GM12878 (cell line): Measurements from ENCODE around the gene RPS6KA5.

Experiments
- BCLAF1 ChIP-seq: fragments of 450-650 bp; IDR thresholded peaks from 2 replicates; pipeline ENCODE4 v1.6.1; 2017; ENCODE audit warnings: antibody characterized with exemption, mild to moderate bottlenecking, moderate library complexity
- CHD1 ChIP-seq: IDR thresholded peaks from 2 replicates; pipeline ENCODE4 v1.6.1; 2012; ENCODE audit warnings: low read depth, low read length, improper control_type of control experiment
- CTCF ChIP-seq, 3 experiments: IDR thresholded peaks in 2 of 3; conservative IDR thresholded peaks in 1 of 3; 2 replicates each; pipeline ENCODE4 v1.5.1; 2011; ENCODE audit warnings: low read depth in 3 of 3, low read length in 3 of 3, mild to moderate bottlenecking in 3 of 3, control low read depth in 2 of 3, moderate library complexity in 2 of 3, inconsistent platforms in 1 of 3, mixed read lengths in 1 of 3; ENCODE audit not compliant: control insufficient read depth in 2 of 3, insufficient read depth in 1 of 3; ENCODE audit errors: extremely low read depth in 1 of 3
- ELK1 ChIP-seq: IDR thresholded peaks from 2 replicates; pipeline ENCODE4 v1.6.1; 2012; ENCODE audit warnings: low read depth, low read length, improper control_type of control experiment
- EZH2 ChIP-seq: IDR thresholded peaks from 2 replicates; pipeline ENCODE4 v1.6.1; 2012; ENCODE audit warnings: low read depth, mild to moderate bottlenecking, control low read depth, inconsistent platforms, low read length, borderline replicate concordance; ENCODE audit not compliant: control insufficient read depth
- JUND ChIP-seq: IDR thresholded peaks from 2 replicates; pipeline ENCODE4 v1.6.1; 2012; ENCODE audit warnings: low read depth, mild to moderate bottlenecking, low read length, improper control_type of control experiment, moderate library complexity
- NRF1 ChIP-seq: conservative IDR thresholded peaks from 2 replicates; pipeline ENCODE4 v1.6.1; 2011; ENCODE audit warnings: mild to moderate bottlenecking, low read depth, low read length, improper control_type of control experiment
- PAX5 ChIP-seq: IDR thresholded peaks from 2 replicates; pipeline ENCODE4 v1.6.1; 2011; ENCODE audit warnings: low read depth, low read length, borderline replicate concordance
- SPI1 ChIP-seq: IDR thresholded peaks from 2 replicates; pipeline ENCODE4 v1.6.1; 2011; ENCODE audit warnings: low read depth, mild to moderate bottlenecking, low read length, moderate library complexity, borderline replicate concordance; ENCODE audit not compliant: insufficient read depth
- TAF1 ChIP-seq: IDR thresholded peaks from 2 replicates; pipeline ENCODE4 v1.6.1; 2011; ENCODE audit warnings: mild to moderate bottlenecking, low read depth, low read length, borderline replicate concordance
- TCF12 ChIP-seq: IDR thresholded peaks from 2 replicates; pipeline ENCODE4 v1.6.1; 2011; ENCODE audit warnings: low read depth, mild to moderate bottlenecking, low read length
- ZBTB33 ChIP-seq: fragments of 450-650 bp; IDR thresholded peaks from 2 replicates; pipeline ENCODE4 v1.6.1; 2017; ENCODE audit warnings: mild to moderate bottlenecking

- TF ChIP-seq PAX5 (no peak), CTCF (IDR thresholded peaks at IDR 0.05 in 2 of 3, conservative IDR thresholded peaks at IDR 0.05 in 1 of 3; ENCODE audit: control insufficient read depth in 2 of 3, extremely low read depth in 1 of 3, insufficient read depth in 1 of 3, low read depth in 3 of 3, low read length in 3 of 3) (no peak), ELK1 (no peak), TCF12 (no peak), JUND (no peak), ZBTB33 (no peak), SPI1 (no peak), EZH2 (no peak), TAF1 (no peak), BCLAF1 (no peak), NRF1 (no peak), CHD1 (no peak)
Observed at GRCh38 chr14:91016800-91017410, 43.5 kb downstream of the RPS6KA5 start.
